Gastroesophageal sphincter (tissue), 4 donors: Measurements from ENCODE around the gene IL34. TPM values are rescaled to one million over a fixed set of nuclear protein-coding genes. Genes with fewer than 3 reads are reported as not detected.

Experiments
- ATAC-seq: fragments of 150-250 bp; one replicate; pipeline ENCODE4 v1.9.1; 2016; ENCODE audit warnings: mild to moderate bottlenecking, moderate library complexity
- H3K27ac ChIP-seq, 4 donors: fragments of 200-600 bp; sonication (generic) in 3 of 4; 1 replicate in 3 of 4; 2 replicates in 1 of 4; pipeline ENCODE4 v1.5.1; 2016 to 2019
- H3K27me3 ChIP-seq: fragments of 200-600 bp; sonication (generic); one replicate; pipeline ENCODE4 v1.5.1; 2019
- H3K36me3 ChIP-seq, 2 donors: fragments of 200-600 bp; sonication (generic); one replicate each; pipeline ENCODE4 v1.5.1; 2019; ENCODE audit warnings: control low read depth in 1 of 2
- H3K4me1 ChIP-seq, 3 donors: fragments of 200-600 bp; sonication (generic); 1 replicate in 2 of 3; 2 replicates in 1 of 3; pipeline ENCODE4 v1.5.1; 2016 to 2019; ENCODE audit warnings: control low read depth in 2 of 3
- H3K4me3 ChIP-seq, 2 donors: fragments of 200-600 bp; sonication (generic); one replicate each; pipeline ENCODE4 v1.5.1; 2019; ENCODE audit warnings: mild to moderate bottlenecking in 1 of 2, moderate library complexity in 1 of 2
- H3K9me3 ChIP-seq, 3 donors: fragments of 200-600 bp; sonication (generic); one replicate each; pipeline ENCODE4 v1.5.1; 2017 to 2019; ENCODE audit warnings: control low read depth in 2 of 3
- CTCF ChIP-seq, 4 experiments: fragments of 200-600 bp in 2 of 4; fragments of 450-650 bp in 2 of 4; sonication (generic) in 1 of 4; IDR thresholded peaks; one replicate each; pipeline ENCODE4 v1.5.1; 2017 to 2019; ENCODE audit warnings: antibody characterized with exemption in 4 of 4, mild to moderate bottlenecking in 2 of 4, moderate library complexity in 2 of 4
- EP300 ChIP-seq: sonication (generic); formaldehyde crosslinking; IDR thresholded peaks from one replicate; pipeline ENCODE4 v1.6.1; 2017; ENCODE audit warnings: antibody characterized with exemption, mild to moderate bottlenecking
- POLR2A ChIP-seq, 2 donors: fragments of 450-650 bp; IDR thresholded peaks; one replicate each; pipeline ENCODE4 v1.6.1; 2017; ENCODE audit warnings: antibody characterized with exemption in 2 of 2, mild to moderate bottlenecking in 2 of 2, moderate library complexity in 1 of 2
- POLR2AphosphoS5 ChIP-seq: sonication (generic); formaldehyde crosslinking; IDR thresholded peaks from one replicate; pipeline ENCODE4 v1.6.1; 2017; ENCODE audit warnings: antibody characterized with exemption
- WGBS, 2 donors: methylation state at CpG; one replicate each; pipeline ENCODE4 v1.1.5; 2018; ENCODE audit warnings: low coverage in 1 of 2; 5-methylcytosine and 5-hydroxymethylcytosine counted together
- total RNA-seq, 4 donors: library from RNA; depleted of rRNA; stranded (reverse); fragments of >200 nt; gene quantifications; one replicate each; pipeline ENCODE4 v1.1.0, GENCODE V29; 2016

Gene IL34
- total RNA-seq, 4 donors from 2014 or later, result 1.6 to 4.1 (median 2.8) TPM

- ATAC-seq, result peak; percentile 83
- Histone ChIP-seq H3K36me3 (peaks cover 0 to 7% of the 10 kb centered on the region in 2 donors), H3K27ac (peak overlapping the region; percentile 69 to 98 (median 96)), H3K9me3 (no peaks in the 10 kb centered on the region), H3K4me3 (no peak overlapping the region), H3K27me3 (no peaks in the 10 kb centered on the region), H3K4me1 (peaks cover 12 to 98% (median 64%) of the 10 kb centered on the region in 3 donors)
- TF ChIP-seq POLR2AphosphoS5, result peak; percentile 80
- peak; percentile 16 to 17 for TF ChIP-seq POLR2A (IDR thresholded peaks at IDR 0.05)
- TF ChIP-seq EP300, result no peak
- peak in 3 of 4 experiments; percentile 26 to 78 (median 67) for TF ChIP-seq CTCF (IDR thresholded peaks at IDR 0.05)
- 23% methylated on average over 2 to 3 of the region's 16 CpGs for WGBS, 2 donors
Observed at GRCh38 chr16:70703041-70703834, 56.9 kb downstream of the IL34 start.

GRCh38 chr16:70703835-70704381 lies 57.5 kb downstream of the IL34 start:
- H3K4me1 ChIP-seq, result peaks cover 12 to 98% (median 63%) of the 10 kb centered on the region in 3 donors
- no peaks in the 10 kb centered on the region for H3K9me3 ChIP-seq

GRCh38 chr16:70704586-70704985 lies 58.2 kb downstream of the IL34 start:
- TF ChIP-seq EP300, result no peak
- no peak for TF ChIP-seq POLR2AphosphoS5
- no peak for TF ChIP-seq POLR2A (IDR thresholded peaks at IDR 0.05)
- no peak for TF ChIP-seq CTCF (IDR thresholded peaks at IDR 0.05)
- peak overlapping the region; percentile 69 to 98 (median 96) for H3K27ac ChIP-seq
- no peaks in the 10 kb centered on the region for H3K36me3 ChIP-seq
- peaks cover 12 to 100% (median 63%) of the 10 kb centered on the region in 3 donors for H3K4me1 ChIP-seq
- no peak overlapping the region for H3K4me3 ChIP-seq
- 50 to 80% methylated on average over 1 of the region's 11 CpGs for WGBS, 2 donors
- no peaks in the 10 kb centered on the region for H3K9me3 ChIP-seq
- H3K27me3 ChIP-seq, result no peaks in the 10 kb centered on the region
- ATAC-seq, result no peak

More at GRCh38 chr16:70703835-70704381, 57.5 kb downstream of the IL34 start:
- Histone ChIP-seq H3K27ac (peak overlapping the region; percentile 69 to 98 (median 96)), H3K4me3 (no peak overlapping the region), H3K36me3 (peaks cover 0 to under 1% of the 10 kb centered on the region in 2 donors), H3K27me3 (no peaks in the 10 kb centered on the region)
- ATAC-seq, result no peak
- no CpG with 5 or more reads among the region's 6 CpGs for WGBS, 2 donors
- TF ChIP-seq POLR2A (IDR thresholded peaks at IDR 0.05) (peak in 1 of 2 donors; percentile 1), POLR2AphosphoS5 (no peak)

GRCh38 chr16:70705056-70705455 lies 58.7 kb downstream of the IL34 start:
- WGBS, 2 donors, result no CpG with 5 or more reads among the region's 8 CpGs
- Histone ChIP-seq H3K36me3 (no peaks in the 10 kb centered on the region), H3K27me3 (no peaks in the 10 kb centered on the region), H3K9me3 (no peaks in the 10 kb centered on the region), H3K4me3 (no peak overlapping the region), H3K27ac (peak overlapping the region; percentile 69 to 98 (median 96)), H3K4me1 (peaks cover 12 to 100% (median 62%) of the 10 kb centered on the region in 3 donors)
- no peak for ATAC-seq
- TF ChIP-seq POLR2A (IDR thresholded peaks at IDR 0.05) (no peak), POLR2AphosphoS5 (no peak), CTCF (IDR thresholded peaks at IDR 0.05) (no peak), EP300 (no peak)

GRCh38 chr16:70706948-70707465 lies 60.6 kb downstream of the IL34 start:
- TF ChIP-seq CTCF (IDR thresholded peaks at IDR 0.05), result no peak
- TF ChIP-seq POLR2A (IDR thresholded peaks at IDR 0.05), result no peak
- no peak for TF ChIP-seq EP300
- peak; percentile 78 for TF ChIP-seq POLR2AphosphoS5
- WGBS, 2 donors, result 10 to 12% methylated on average over 4 to 7 of the region's 7 CpGs
- Histone ChIP-seq H3K4me3 (no peak overlapping the region), H3K27me3 (no peaks in the 10 kb centered on the region), H3K27ac (peak overlapping the region; percentile 52 to 98 (median 96)), H3K36me3 (no peaks in the 10 kb centered on the region), H3K9me3 (no peaks in the 10 kb centered on the region), H3K4me1 (peaks cover 5 to 100% (median 42%) of the 10 kb centered on the region in 3 donors)
- peak; percentile 38 for ATAC-seq
